Activated CD8-positive, alpha-beta memory T cell treated with anti-CD3 and anti-CD28 coated beads for 4 hours (primary cell): ENCODE data around the gene CEBPG.

Source experiments
- DNase-seq, 2 donors: peaks; one replicate each; pipeline ENCODE4 v3.0.0-alpha.2; 2020; ENCODE audit warnings: low read depth in 2 of 2

Gene CEBPG

GRCh38 chr19:33394723-33395560 is 21.4 kb downstream of the CEBPG start:
- DNase-seq: no peak

- no peak for DNase-seq
These were observed 22.3 kb downstream of the CEBPG start for GRCh38 chr19:33395561-33396550.

- no peak for DNase-seq
These were observed 23.4 kb downstream of the CEBPG start for GRCh38 chr19:33396701-33397535.

GRCh38 chr19:33397536-33398360 is 24.2 kb downstream of the CEBPG start:
- DNase-seq: no peak

GRCh38 chr19:33398361-33399060 is 25.0 kb downstream of the CEBPG start:
- no peak for DNase-seq

GRCh38 chr19:33399081-33399744 is 25.7 kb downstream of the CEBPG start:
- DNase-seq: no peak

- no peak for DNase-seq
These were observed 26.5 kb downstream of the CEBPG start for GRCh38 chr19:33399745-33400681.

GRCh38 chr19:33400856-33401682 is 27.6 kb downstream of the CEBPG start:
- no peak for DNase-seq

- DNase-seq: no peak
These were observed 28.3 kb downstream of the CEBPG start for GRCh38 chr19:33401683-33402420.

GRCh38 chr19:33402421-33403220 is 29.1 kb downstream of the CEBPG start:
- DNase-seq: no peak

- no peak for DNase-seq
These were observed 29.9 kb downstream of the CEBPG start for GRCh38 chr19:33403221-33403972.

GRCh38 chr19:33403973-33404304 is 30.4 kb downstream of the CEBPG start:
- DNase-seq: no peak

GRCh38 chr19:33404506-33405253 is 31.2 kb downstream of the CEBPG start:
- DNase-seq: no peak

- no peak for DNase-seq
These were observed 31.7 kb downstream of the CEBPG start for GRCh38 chr19:33405254-33405552.
